GM21360 (cell line): ENCODE results near the gene PINLYP.
A peak's percentile ranks its signal among the peaks of the same experiment; 100 is the strongest.
"Not testable (repeated sequence)": the region's sequence is repeated elsewhere in the genome, so short reads cannot be mapped to it uniquely, and the experiment has no call there.

ENCODE experiments used
- ATAC-seq: cut with Tn5 transposase; IDR thresholded peaks from one replicate; pipeline ENCODE4 v1.9.1; 2021; ENCODE audit warnings: mild to moderate bottlenecking, moderate library complexity; ENCODE audit not compliant: unreplicated experiment

PINLYP gene

GRCh38 chr19:43599635-43600295, 24.2 kb downstream of the PINLYP start:
- no peak for ATAC-seq

- not testable (repeated sequence) for ATAC-seq
Measured at GRCh38 chr19:43600326-43600725, 24.7 kb downstream of the PINLYP start.

GRCh38 chr19:43605875-43606568, 30.4 kb downstream of the PINLYP start:
- no peak for ATAC-seq

GRCh38 chr19:43606569-43607229, 31.1 kb downstream of the PINLYP start:
- no peak for ATAC-seq

GRCh38 chr19:43607238-43608205, 31.9 kb downstream of the PINLYP start:
- ATAC-seq = no peak

GRCh38 chr19:43609872-43610271, 34.3 kb downstream of the PINLYP start:
- no peak for ATAC-seq

- no peak for ATAC-seq
Measured at GRCh38 chr19:43610493-43610892, 34.9 kb downstream of the PINLYP start.

GRCh38 chr19:43611788-43612187, 36.2 kb downstream of the PINLYP start, which contains the start of gene SRRM5:
Gene SRRM5 (plus strand): TSS chr19:43612088. CDS start chr19:43612122, 34 bp downstream.
- ATAC-seq = no peak

GRCh38 chr19:43612374-43612773, 36.8 kb downstream of the PINLYP start:
- ATAC-seq = no peak

- ATAC-seq = no peak
Measured at GRCh38 chr19:43616306-43616705, 40.7 kb downstream of the PINLYP start.

GRCh38 chr19:43616954-43617353, 41.4 kb downstream of the PINLYP start:
- ATAC-seq = no peak

GRCh38 chr19:43618921-43619261, 43.3 kb downstream of the PINLYP start:
- peak; percentile 12 for ATAC-seq

- ATAC-seq = peak; percentile 67
Measured at GRCh38 chr19:43619262-43620060, 43.9 kb downstream of the PINLYP start, which contains the start of gene ZNF428. Gene ZNF428 (minus strand): TSS chr19:43619629. CDS start chr19:43614304, 5,325 bp downstream.

GRCh38 chr19:43620061-43621001, 44.7 kb downstream of the PINLYP start:
- no peak for ATAC-seq

GRCh38 chr19:43622070-43622469, 46.5 kb downstream of the PINLYP start:
- no peak for ATAC-seq

GRCh38 chr19:43622956-43623355, 47.4 kb downstream of the PINLYP start:
- ATAC-seq = no peak

GRCh38 chr19:43623889-43624670, 48.5 kb downstream of the PINLYP start:
- ATAC-seq = no peak

- ATAC-seq = no peak
Measured at GRCh38 chr19:43624933-43625332, 49.3 kb downstream of the PINLYP start.
